Sigmoid colon (tissue), 4 donors: ENCODE measurements around the gene LAMA4.

ENCODE experiments used
- CTCF ChIP-seq, 4 experiments: fragments of 450-650 bp in 3 of 4; fragments of 200-600 bp in 1 of 4; IDR thresholded peaks; one replicate each; pipeline ENCODE4 v1.5.1; 2016 to 2019; ENCODE audit warnings: antibody characterized with exemption in 4 of 4, mild to moderate bottlenecking in 3 of 4, moderate library complexity in 2 of 4
- EP300 ChIP-seq, 4 donors: sonication (generic); formaldehyde crosslinking; IDR thresholded peaks; one replicate each; pipeline ENCODE4 v1.6.1; 2017; ENCODE audit warnings: antibody characterized with exemption in 4 of 4
- POLR2A ChIP-seq, 2 donors: fragments of 450-650 bp; IDR thresholded peaks; one replicate each; pipeline ENCODE4 v1.6.1; 2016; ENCODE audit warnings: antibody characterized with exemption in 2 of 2, mild to moderate bottlenecking in 2 of 2, moderate library complexity in 2 of 2
- POLR2AphosphoS5 ChIP-seq, 4 donors: sonication (generic); formaldehyde crosslinking; IDR thresholded peaks; one replicate each; pipeline ENCODE4 v1.6.1; 2017; ENCODE audit warnings: antibody characterized with exemption in 4 of 4

- TF ChIP-seq EP300 (IDR thresholded peaks at IDR 0.05) (no peak), POLR2AphosphoS5 (IDR thresholded peaks at IDR 0.05) (no peak), POLR2A (IDR thresholded peaks at IDR 0.05) (no peak), CTCF (IDR thresholded peaks at IDR 0.05) (no peak)
These were observed 36.9 kb upstream of the LAMA4 start for GRCh38 chr6:112291161-112291762.
